AG04449 (cell line): ENCODE results near the gene PAQR6.

Experiments used
- CTCF ChIA-PET: fragments of 350-600 bp; formaldehyde crosslinking; extraction: SDS; loops from one replicate; lab custom pipeline; 2021; ENCODE audit warnings: antibody characterized with exemption; lab: Yijun Ruan, JAX
- POLR2A ChIA-PET: fragments of 400-600, 350-600 bp; formaldehyde crosslinking; extraction: SDS; loops from one replicate; lab custom pipeline; 2020; ENCODE audit warnings: antibody characterized with exemption, inconsistent platforms; lab: Yijun Ruan, JAX
- DNase-seq: peaks from one replicate; pipeline ENCODE4 v3.0.0-alpha.2; 2010; ENCODE audit warnings: low read depth, low spot score
- H3K4me3 ChIP-seq: 2 replicates; pipeline ENCODE4 v1.5.1; 2011; ENCODE audit warnings: low read depth, mild to moderate bottlenecking, control low read depth, low read length
- TF ChIP-seq, protein P1 (sequence below): IDR thresholded peaks from one replicate; pipeline ENCODE4 v1.5.1; 2011; ENCODE audit warnings: mild to moderate bottlenecking, moderate library complexity, low read length, control low read depth, inconsistent platforms; ENCODE audit not compliant: insufficient read depth; ENCODE audit errors: missing control alignments

PAQR6 gene

DNA sequence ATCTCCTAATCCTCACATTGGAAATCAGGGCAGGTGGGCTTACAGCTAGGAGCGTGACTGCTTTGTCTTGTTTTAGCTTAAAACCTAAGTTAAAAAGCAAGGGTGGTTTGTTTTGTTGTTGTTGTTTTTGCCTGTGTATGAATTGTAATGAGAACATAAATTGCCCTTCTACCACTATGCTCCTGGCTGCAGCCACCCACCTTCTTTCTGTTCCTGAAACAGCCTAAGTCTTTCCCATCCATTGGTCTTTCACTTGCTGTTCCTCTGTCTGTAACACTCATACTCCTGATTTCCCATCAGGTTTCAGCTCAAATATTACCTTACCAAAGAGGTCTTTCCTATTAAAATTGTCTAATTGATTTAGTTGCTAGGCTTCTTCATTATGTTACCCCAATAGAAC, 35.7 kb upstream of the PAQR6 start:
- peak overlapping the region; percentile 86 for H3K4me3 ChIP-seq
- DNase-seq = no peak
- CTCF ChIA-PET = interaction anchor here (0.9 to 3.3 kb wide), 9 partner anchors 11 to 187 kb away, joined by 3 to 13 read pairs (median 4); no protein-coding TSS in a partner anchor
- TF ChIP-seq, protein P1, sequence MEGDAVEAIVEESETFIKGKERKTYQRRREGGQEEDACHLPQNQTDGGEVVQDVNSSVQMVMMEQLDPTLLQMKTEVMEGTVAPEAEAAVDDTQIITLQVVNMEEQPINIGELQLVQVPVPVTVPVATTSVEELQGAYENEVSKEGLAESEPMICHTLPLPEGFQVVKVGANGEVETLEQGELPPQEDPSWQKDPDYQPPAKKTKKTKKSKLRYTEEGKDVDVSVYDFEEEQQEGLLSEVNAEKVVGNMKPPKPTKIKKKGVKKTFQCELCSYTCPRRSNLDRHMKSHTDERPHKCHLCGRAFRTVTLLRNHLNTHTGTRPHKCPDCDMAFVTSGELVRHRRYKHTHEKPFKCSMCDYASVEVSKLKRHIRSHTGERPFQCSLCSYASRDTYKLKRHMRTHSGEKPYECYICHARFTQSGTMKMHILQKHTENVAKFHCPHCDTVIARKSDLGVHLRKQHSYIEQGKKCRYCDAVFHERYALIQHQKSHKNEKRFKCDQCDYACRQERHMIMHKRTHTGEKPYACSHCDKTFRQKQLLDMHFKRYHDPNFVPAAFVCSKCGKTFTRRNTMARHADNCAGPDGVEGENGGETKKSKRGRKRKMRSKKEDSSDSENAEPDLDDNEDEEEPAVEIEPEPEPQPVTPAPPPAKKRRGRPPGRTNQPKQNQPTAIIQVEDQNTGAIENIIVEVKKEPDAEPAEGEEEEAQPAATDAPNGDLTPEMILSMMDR = no peak
- POLR2A ChIA-PET = interaction anchor here (0.5 to 1.9 kb wide), 6 partner anchors 8 to 156 kb away, joined by 3 to 8 read pairs (median 5); partner anchors contain the start of gene GLMP

- TF ChIP-seq, protein P1 = no peak
- DNase-seq = peak; percentile 93
- POLR2A ChIA-PET = interaction anchor here (0.7 to 1.9 kb wide), 7 partner anchors 9 to 155 kb away, joined by 3 to 8 read pairs (median 3); partner anchors contain the start of gene GLMP
- CTCF ChIA-PET = interaction anchor here (0.7 to 3.3 kb wide), 14 partner anchors 10 to 192 kb away, joined by 3 to 18 read pairs (median 6); partner anchors contain the start of gene GLMP
- H3K4me3 ChIP-seq = peak within 1 kb of the TSS; percentile 86
Measured at GRCh38 chr1:156282479-156283222, 34.8 kb upstream of the PAQR6 start, which contains the start of gene SMG5. Gene SMG5, minus strand, starts transcription at chr1:156282825. Its CDS starts 145 bp downstream, at chr1:156282680.

DNA sequence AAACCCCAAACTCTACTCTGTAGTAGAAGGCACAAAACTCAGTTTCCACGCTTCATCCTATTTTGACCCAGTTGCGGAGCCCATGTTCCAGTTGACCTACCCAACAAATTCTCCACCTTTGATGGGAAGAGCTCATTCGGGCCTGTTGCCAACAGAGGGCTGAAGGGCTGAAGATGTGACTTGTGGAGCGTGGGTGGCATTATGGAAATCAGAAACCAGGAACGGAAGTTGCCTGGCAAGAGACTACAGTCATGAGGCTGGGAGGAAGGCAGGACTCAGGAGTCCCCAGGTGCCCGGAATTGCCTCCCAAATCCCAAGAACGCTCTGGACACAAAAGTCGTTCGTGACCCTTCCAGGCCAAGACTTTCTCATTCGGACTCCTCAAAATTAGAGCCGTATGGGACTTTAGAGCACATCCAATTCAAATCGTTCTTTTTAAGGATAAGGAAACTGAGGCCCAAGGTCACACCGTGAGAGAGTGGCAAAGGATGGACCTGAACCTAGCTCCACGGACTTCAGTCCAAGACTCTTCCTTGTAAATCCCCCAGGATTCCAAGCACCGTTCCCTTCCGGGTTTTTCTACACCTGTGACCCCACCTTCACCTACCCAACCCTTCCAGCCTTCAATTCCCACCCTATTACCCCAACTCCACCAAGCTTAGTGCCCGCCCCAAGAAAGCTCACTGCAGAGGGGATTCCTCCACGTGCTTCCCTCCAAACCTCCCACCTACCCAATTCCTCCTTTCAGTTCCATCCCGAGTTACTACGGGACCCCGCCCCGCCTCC, 34.0 kb upstream of the PAQR6 start:
- no peak for DNase-seq
- H3K4me3 ChIP-seq = peak overlapping the region; percentile 86
- ChIA-PET CTCF (interaction anchor here (1.3 to 3.3 kb wide), 7 partner anchors 10 to 191 kb away, joined by 5 to 18 read pairs (median 8); partner anchors contain the start of gene GLMP), POLR2A (interaction anchor here (1.3 to 1.8 kb wide), 4 partner anchors 8 to 138 kb away, joined by 3 to 8 read pairs (median 5); no protein-coding TSS in a partner anchor)
- TF ChIP-seq, protein P1 = no peak

DNA sequence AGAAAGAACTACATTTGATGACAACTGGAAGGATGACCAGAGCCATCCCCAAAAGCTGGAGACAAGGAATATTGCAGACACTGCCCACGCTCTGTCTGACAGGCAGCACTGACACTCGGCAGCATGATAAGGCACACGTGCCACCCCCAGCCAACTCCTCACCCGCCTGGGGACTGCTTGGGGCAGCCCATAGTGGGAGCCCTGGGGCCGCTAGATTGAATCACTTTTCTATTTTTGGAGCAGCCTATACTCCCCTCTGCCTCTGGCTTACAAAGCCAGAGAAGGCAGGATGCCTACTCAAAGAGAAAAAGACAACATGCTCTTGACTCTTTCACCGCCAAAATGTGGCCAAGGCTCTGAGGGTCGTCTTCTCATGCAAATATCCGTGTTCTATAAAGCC, 33.4 kb upstream of the PAQR6 start:
- H3K4me3 ChIP-seq = peak overlapping the region; percentile 86
- POLR2A ChIA-PET = interaction anchor here (1.3 kb wide), 1 partner anchor 9 kb away, joined by 3 read pairs; no protein-coding TSS in a partner anchor
- DNase-seq = no peak
- CTCF ChIA-PET = interaction anchor here (1.2 to 3.3 kb wide), 8 partner anchors 9 to 191 kb away, joined by 3 to 18 read pairs (median 7); partner anchors contain the start of gene GLMP
- TF ChIP-seq, protein P1 = peak; percentile 2

- POLR2A ChIA-PET = interaction anchor here (1.4 kb wide), 1 partner anchor 17 kb away, joined by 3 read pairs; no protein-coding TSS in a partner anchor
- CTCF ChIA-PET = interaction anchor here (0.9 to 2.4 kb wide), 7 partner anchors 9 to 183 kb away, joined by 3 to 9 read pairs (median 4); no protein-coding TSS in a partner anchor
Measured at GRCh38 chr1:156279837-156280236, 32.0 kb upstream of the PAQR6 start.

More at GRCh38 chr1:156279837-156280236, 32.0 kb upstream of the PAQR6 start:
- TF ChIP-seq, protein P1 = no peak
- no peak for DNase-seq
- no peak overlapping the region for H3K4me3 ChIP-seq
